ENCODE data around the gene IER3.

Gene IER3

GRCh38 chr6:30747902-30748769, 3.8 kb upstream of the IER3 start:
- DNase-seq (ENCODE audit: low read depth) = no peak

GRCh38 chr6:30747300-30747687, 2.9 kb upstream of the IER3 start:
- no peak for DNase-seq (ENCODE audit: low read depth)

DNA sequence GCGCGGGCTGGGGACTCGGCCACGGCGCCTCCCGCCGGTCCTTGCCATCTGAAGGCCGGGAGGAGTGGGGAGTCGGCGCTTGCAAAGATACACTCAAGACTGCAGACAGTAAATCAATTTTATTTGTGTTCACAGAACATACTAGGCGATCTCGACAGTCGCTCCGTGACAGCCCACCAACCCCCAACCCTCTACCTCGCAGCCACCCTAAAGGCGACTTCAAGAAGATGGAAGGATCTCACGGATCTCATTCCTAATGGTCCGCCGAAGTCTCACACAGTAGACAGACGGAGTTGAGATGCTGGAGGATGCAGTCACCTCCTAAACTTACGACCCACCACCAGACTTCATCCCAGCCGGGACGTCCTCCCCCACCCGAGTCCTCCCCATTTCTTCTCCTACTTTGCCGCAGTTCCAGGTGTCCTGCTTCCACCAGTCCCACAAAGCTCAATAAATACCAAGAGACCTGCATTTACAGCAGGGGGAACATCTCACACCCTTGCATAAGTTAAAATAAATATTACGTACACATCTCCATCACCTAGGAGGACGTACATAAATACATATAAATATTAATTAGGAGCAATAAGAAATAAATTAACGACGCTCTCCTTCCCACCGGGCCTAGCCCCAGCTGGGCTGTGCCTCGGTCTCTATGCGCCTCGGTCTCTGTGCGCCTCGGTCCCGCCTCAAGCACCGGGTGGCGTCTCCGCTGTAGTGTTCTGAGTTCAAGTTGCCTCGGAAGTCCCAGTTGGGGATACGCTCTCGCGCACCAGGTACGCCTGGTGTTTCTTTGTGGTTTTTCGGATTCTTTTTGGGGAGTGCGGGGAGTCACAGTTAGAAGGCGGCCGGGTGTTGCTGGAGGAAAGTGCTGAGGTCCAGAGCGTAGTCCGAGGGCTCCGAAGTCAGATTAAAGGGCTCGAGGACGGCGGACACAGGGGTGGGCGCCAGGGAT, 971 bp downstream of the IER3 start:
- DNase-seq (ENCODE audit: low read depth) = no peak

DNA sequence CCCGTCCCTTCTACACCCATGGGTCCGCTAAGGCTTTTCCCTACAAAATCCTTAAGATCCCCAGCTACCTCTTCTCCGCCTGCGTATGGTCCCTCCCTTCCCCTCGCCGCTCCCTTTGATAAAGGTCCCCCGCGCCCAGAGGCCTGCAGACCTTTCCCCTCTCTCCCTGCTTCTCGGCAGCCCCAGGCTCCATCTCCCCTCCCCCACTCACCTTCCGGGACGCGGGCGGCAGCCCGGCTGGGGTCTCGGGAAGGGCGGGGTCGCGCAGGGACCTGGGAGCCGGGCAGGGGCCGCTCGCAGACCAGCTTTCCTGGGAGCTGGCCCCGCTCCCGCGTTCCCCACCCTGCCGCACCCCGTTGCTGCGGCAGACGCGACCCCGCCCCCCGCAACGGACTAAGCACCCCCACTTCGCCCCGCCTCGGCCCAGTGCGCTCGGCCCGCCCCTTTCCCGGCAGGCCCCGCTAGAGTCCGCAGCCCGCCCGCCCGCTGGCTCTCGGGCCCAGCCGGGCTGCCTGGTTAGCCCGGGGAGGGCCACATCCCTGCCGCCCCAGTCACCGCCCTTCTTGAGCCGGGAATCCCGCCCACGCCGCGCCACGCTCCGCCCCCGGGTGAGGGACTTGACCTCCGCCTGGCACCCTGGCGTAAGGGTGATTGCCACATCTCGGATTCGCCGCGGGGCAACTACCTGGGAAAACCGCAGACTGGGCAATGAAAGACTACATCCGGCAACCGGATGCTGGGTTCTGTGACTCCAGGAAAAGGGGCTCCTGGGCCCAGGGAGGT, 1.8 kb downstream of the IER3 start, which contains the start of gene FLOT1:
TSS of gene FLOT1 (minus strand) at position 372 of the 783 bp plus-strand sequence. CDS start 498 bp downstream, outside the sequence.
- peak; percentile 85 for DNase-seq (ENCODE audit: low read depth)

- DNase-seq (ENCODE audit: low read depth) = no peak
Observed at GRCh38 chr6:30741789-30742315, 2.5 kb downstream of the IER3 start.

DNA sequence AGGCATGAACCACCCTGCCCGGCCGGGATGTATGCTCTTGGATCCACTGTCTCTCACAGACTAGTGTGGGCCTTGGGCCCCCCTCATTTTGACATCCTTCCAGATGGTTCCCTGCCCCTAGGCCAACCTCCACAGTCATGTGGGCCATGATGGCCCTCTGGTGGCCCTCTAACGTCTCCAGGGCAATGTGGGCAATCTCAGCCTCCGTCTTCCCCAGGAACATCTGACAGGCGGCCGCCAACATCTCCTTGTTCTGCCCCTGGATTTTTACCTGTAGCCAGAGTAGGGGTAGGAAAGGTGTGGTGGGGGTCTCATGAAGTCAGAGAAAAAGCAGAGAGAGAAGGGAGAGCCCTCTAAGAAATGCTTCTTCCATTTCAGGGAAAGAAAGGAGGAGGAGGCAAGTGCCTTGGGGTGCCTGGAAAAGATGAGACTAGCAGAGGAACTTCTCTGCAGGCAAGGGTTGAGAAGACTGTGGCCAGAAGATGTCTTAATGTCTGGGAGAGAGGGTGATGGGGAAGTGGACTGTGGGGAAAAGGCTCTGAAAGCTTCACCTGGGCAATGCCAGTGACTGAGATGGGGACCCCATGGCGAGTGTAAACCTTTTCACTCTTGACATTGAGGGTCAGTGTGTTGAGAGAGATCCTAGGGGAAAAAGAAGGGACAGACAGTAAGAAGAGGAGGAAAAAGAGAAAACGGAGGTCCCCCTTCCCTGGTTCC, 3.1 kb downstream of the IER3 start:
- DNase-seq (ENCODE audit: low read depth) = no peak

DNA sequence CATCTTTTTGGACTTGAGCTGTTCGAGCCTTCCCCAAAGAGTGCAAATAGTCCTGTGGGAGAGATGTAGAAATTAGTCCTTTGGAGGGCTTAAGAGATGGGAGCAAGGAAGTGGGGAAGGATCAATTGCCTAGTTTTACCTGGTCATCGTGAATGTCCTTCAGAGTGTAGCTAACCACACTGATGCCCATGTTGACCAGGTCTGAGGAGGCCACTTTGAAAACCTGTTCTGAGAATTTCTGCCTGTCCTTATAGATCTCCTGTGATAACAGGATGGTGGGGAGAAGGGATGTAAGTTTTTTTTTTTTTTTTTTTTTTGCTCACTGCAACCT, 3.8 kb downstream of the IER3 start:
- DNase-seq (ENCODE audit: low read depth) = no peak

DNA sequence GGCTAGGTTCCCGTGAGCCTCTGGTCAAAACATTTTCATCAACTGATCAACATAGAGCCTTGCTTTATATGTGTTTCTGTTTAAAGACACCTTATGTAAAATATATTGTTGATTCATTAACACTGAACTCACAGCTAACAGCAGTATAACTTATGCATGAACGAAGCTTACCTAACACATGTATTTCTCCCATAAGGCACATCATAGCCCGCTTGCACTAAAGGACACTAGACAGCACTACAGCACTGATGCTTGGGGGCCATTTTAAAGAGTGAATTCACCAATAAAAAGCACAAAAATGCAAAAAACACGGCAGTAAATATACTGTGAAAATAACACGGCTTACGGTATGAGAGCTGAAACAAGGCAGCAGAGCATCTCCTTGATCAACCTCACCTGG, 5.8 kb downstream of the IER3 start:
- no peak for DNase-seq (ENCODE audit: low read depth)

- no peak for DNase-seq (ENCODE audit: low read depth)
Observed at GRCh38 chr6:30735668-30736314, 8.6 kb downstream of the IER3 start.

GRCh38 chr6:30732237-30732943, 12.0 kb downstream of the IER3 start:
- DNase-seq (ENCODE audit: low read depth) = no peak

DNA sequence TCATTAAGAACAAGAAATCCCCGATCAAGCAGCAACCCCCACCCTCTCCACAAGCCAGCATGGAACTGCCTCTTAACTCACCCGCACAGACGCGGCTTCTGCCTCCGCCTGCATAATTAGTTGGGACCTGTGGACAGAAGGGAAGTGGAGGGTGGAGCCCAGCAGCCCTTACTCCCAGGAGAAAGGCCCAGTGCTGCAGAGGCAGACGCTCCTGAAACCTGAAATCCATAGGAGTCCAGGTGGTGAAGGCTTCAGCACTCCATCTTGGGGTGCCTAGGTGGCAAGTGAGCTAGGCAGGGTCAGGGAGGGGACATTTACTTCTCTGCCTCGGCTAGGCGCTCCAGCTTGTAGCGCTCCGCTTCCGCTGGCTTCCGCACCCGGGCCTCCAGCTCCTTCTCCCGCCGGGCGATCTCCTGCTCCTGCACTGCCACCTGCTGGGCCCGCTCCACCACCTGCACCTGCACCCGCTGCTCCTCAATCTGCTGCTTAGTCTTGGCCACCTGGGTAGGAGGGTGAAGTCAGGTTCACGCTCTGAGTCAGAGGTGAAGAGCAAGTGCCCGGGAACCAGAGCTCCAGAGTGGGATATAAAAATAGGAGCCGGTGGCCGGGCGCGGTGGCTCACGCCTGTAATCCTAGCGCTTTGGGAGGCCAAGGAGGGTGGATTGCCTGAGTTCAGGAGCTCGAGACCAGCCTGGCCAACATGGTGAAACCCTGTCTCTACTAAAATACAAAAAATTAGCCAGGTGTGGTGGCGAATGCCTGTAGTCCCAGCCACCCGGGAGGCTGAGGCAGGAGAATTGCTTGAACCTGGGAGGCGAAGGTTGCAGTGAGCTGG, 13.5 kb downstream of the IER3 start:
- peak; percentile 71 for DNase-seq (ENCODE audit: low read depth)

DNA sequence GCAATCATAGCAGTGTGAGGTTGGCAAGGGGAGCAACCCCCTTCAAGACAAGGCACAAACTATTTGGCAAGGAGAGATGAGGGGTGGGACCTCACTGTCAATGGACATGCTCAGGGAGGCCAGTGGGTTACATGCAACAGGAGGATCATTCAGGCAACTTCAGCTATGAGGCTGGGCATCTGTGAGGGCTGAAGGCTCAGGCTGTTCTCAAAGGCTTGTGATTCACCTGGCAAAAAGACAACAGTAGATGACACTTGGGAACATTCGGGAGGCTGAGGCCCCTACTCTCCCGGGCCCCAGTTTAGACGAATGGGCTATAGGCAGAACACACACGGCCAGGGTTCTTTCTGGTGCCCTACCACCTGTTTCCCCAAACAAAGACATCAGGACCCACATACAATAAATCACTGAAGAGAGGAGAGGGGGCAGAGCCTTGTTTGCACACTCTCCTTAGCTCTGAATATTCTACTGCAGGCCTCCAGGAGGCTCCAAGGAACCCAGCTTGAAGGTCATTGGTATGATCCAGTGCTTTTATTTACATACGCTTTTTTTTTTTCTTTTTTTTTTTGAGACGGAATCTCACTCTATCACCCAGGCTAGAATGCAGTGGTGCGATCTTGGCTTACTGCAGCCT, 16.3 kb downstream of the IER3 start:
- no peak for DNase-seq (ENCODE audit: low read depth)

- DNase-seq (ENCODE audit: low read depth) = no peak
Observed at GRCh38 chr6:30726506-30727413, 17.6 kb downstream of the IER3 start.

DNA sequence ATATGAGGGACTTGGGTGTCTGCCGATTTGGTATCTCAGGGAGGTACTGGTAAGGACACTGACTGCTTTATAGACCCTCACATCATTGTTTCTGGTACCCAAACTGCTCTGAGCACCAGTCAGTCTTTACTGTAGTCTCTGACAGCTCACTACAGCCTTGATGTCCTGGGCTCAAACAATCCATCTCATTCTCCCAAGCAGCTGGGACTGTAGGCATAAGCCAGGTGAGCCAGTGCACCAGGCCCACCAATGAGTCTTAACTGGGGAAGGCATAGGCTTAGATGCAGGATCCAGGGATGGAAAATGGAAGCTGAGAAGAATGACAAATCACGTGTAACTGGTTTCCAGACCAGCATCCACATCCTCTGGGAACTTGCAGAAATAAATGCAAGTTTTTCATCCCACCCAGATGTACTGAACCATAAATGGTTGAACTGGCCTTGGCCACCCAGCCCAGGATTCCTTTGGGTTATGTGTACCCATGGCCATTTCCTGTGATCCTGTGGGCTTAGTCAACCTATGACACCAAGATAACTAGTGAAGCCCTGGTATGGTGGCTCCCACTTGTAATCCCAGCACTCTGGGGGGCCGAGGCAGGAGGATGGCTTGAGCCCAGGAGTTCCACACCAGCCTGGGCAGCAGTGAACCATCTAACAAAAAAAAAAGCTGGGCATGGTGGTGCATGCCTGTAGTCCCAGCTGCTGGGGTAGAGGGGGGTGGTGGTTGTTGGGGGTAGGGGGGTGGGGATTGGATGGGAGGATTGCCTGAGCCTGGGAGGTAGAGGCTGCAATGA, 18.4 kb downstream of the IER3 start:
- no peak for DNase-seq (ENCODE audit: low read depth)

GRCh38 chr6:30724906-30725667, 19.3 kb downstream of the IER3 start:
- no peak for DNase-seq (ENCODE audit: low read depth)

All from activated gamma-delta T cell treated with anti-CD3 and anti-CD28 coated beads, Interleukin-2, amount 50 U/mL, for 16 hours (primary cell).